Heart left ventricle (tissue), 13 donors: ENCODE measurements around the gene TRPT1.

Source experiments
- CTCF ChIP-seq, 12 donors: fragments of 200-600 bp; sonication (generic) in 4 of 12; IDR thresholded peaks; one replicate each; pipeline versions ENCODE4 v1.5.0 to v1.8.0; 2018 to 2022; ENCODE audit warnings: antibody characterized with exemption in 12 of 12, mild to moderate bottlenecking in 5 of 12
- POLR2A ChIP-seq, 2 donors: fragments of 450-650 bp; IDR thresholded peaks; one replicate each; pipeline ENCODE4 v1.6.1; 2017; ENCODE audit warnings: antibody characterized with exemption in 2 of 2, mild to moderate bottlenecking in 2 of 2, moderate library complexity in 2 of 2
- donor health status: ischemic (EF 13 %, LVEDD 7.1; RV severe dilation, severe dysfunction).
- donor health status: DM: no; HTN: yes; CAD: no.
- donor health status: DM: no; HTN: no; CAD: no.
- donor health status: ischemic (EF 25% LVEDD 6.9; RV normal size, moderate dysfunction).
- donor health status: ischemic (EF 25% LVEDD 5.7; RV mildly dilated, moderate dysfunction).
- donor health status: ischemic (EF 35%, LVEDD 5.7; RV mildly dilated, moderate dysfunction).
- donor health status: nonischemic (EF 11% LVEDD 7.7; RV severe dilation, severe dysfunction).
- donor health status: DM: yes; HTN: yes; CAD: no.
- donor health status: PGD.
- donor health status: ischemic (EF 29% LVEDD 5.4; RV normal size, mild dysfunction).
- donor health status: nonischemic (EF 23%, LVEDD 6.1; RV moderate dilation, normal function).

GRCh38 chr11:64239662-64240434 lies 13.9 kb upstream of the TRPT1 start:
- TF ChIP-seq CTCF (IDR thresholded peaks at IDR 0.05) (no peak), POLR2A (IDR thresholded peaks at IDR 0.05) (no peak)
